Upper lobe of right lung (tissue), 1 donor: Measurements from ENCODE around the gene BCAR3. TPM values are rescaled to one million over a fixed set of nuclear protein-coding genes. Genes with fewer than 3 reads are reported as not detected.

Experiments
- ATAC-seq: fragments of 200-7000 bp; cut with Tn5 transposase; one replicate; pipeline ENCODE4 v1.9.1; 2020; ENCODE audit warnings: mild to moderate bottlenecking, moderate library complexity
- DNase-seq: peaks from one replicate; pipeline ENCODE4 v3.0.0-alpha.2; 2020
- H3K27ac ChIP-seq: fragments of 200-600 bp; one replicate; pipeline ENCODE4 v1.8.0; 2022
- H3K27me3 ChIP-seq: fragments of 200-600 bp; one replicate; pipeline ENCODE4 v1.8.0; 2022; ENCODE audit warnings: mild to moderate bottlenecking
- H3K36me3 ChIP-seq: fragments of 200-600 bp; one replicate; pipeline ENCODE4 v1.8.0; 2022
- H3K4me1 ChIP-seq: fragments of 200-600 bp; one replicate; pipeline ENCODE4 v1.8.0; 2022
- H3K4me3 ChIP-seq: fragments of 200-600 bp; one replicate; pipeline ENCODE4 v1.8.0; 2022; ENCODE audit warnings: mild to moderate bottlenecking
- H3K9me3 ChIP-seq: fragments of 200-600 bp; one replicate; pipeline ENCODE4 v1.8.0; 2022
- CTCF ChIP-seq: fragments of 200-600 bp; IDR thresholded peaks from one replicate; pipeline ENCODE4 v1.8.0; 2022; ENCODE audit warnings: antibody characterized with exemption
- intact Hi-C: fragments of 100-400 bp; cut with DNase I; formaldehyde crosslinking; loops from one replicate; pipeline ENCODE4 v1.11.0; 2022
- total RNA-seq: library from RNA; stranded (reverse); fragmentation: NEBNext Ultra II Directional; extraction: Animal tissue kit (Norgen Biotek cat#: 25700); gene quantifications from one replicate; pipeline ENCODE4 v1.2.1, GENCODE V29; 2021
- donor health status: DM: no; HTN: yes; CAD: no; lungs with severe emphysema.

The BCAR3 gene
- total RNA-seq, 1 donor from 2014 or later: 23.5 TPM

- H3K9me3 ChIP-seq: no peaks in the 10 kb centered on the region
- no peak overlapping the region for H3K4me3 ChIP-seq
- no peaks in the 10 kb centered on the region for H3K36me3 ChIP-seq
- TF ChIP-seq CTCF: no peak
- intact Hi-C loops: no loop called here
- H3K27me3 ChIP-seq: no peaks in the 10 kb centered on the region
- DNase-seq (no peak), ATAC-seq (no peak)
- H3K4me1 ChIP-seq: peaks cover 3% of the 10 kb centered on the region
- H3K27ac ChIP-seq: no peak overlapping the region
Observed at GRCh38 chr1:93602101-93602500, 79.5 kb downstream of the BCAR3 start.

GRCh38 chr1:93601686-93602085, 80.0 kb downstream of the BCAR3 start:
- intact Hi-C loops: no loop called here
- no peaks in the 10 kb centered on the region for H3K27me3 ChIP-seq
- TF ChIP-seq CTCF: no peak
- H3K9me3 ChIP-seq: no peaks in the 10 kb centered on the region
- DNase-seq: no peak
- no peak overlapping the region for H3K4me3 ChIP-seq
- H3K36me3 ChIP-seq: no peaks in the 10 kb centered on the region
- H3K27ac ChIP-seq: no peak overlapping the region
- no peak for ATAC-seq
- H3K4me1 ChIP-seq: peaks cover 3% of the 10 kb centered on the region

GRCh38 chr1:93600663-93601062, 81.0 kb downstream of the BCAR3 start:
- intact Hi-C loops: no loop called here
- H3K36me3 ChIP-seq: no peaks in the 10 kb centered on the region
- DNase-seq (no peak), ATAC-seq (no peak)
- no peaks in the 10 kb centered on the region for H3K27me3 ChIP-seq
- TF ChIP-seq CTCF: no peak
- no peak overlapping the region for H3K27ac ChIP-seq
- H3K4me1 ChIP-seq: peaks cover 3% of the 10 kb centered on the region
- H3K4me3 ChIP-seq: no peak overlapping the region
- H3K9me3 ChIP-seq: no peaks in the 10 kb centered on the region

GRCh38 chr1:93599479-93599878, 82.2 kb downstream of the BCAR3 start:
- intact Hi-C loops: no loop called here
- H3K4me1 ChIP-seq: peaks cover 3% of the 10 kb centered on the region
- DNase-seq: no peak
- no peaks in the 10 kb centered on the region for H3K9me3 ChIP-seq
- ATAC-seq: no peak
- H3K27me3 ChIP-seq: no peaks in the 10 kb centered on the region
- no peak for TF ChIP-seq CTCF
- no peaks in the 10 kb centered on the region for H3K36me3 ChIP-seq
- no peak overlapping the region for H3K27ac ChIP-seq
- H3K4me3 ChIP-seq: no peak overlapping the region

GRCh38 chr1:93598861-93599439, 82.7 kb downstream of the BCAR3 start:
- no peak overlapping the region for H3K4me3 ChIP-seq
- ATAC-seq (no peak), DNase-seq (no peak)
- H3K4me1 ChIP-seq: peaks cover 4% of the 10 kb centered on the region
- H3K27ac ChIP-seq: no peak overlapping the region
- intact Hi-C loops: no loop called here
- no peaks in the 10 kb centered on the region for H3K36me3 ChIP-seq
- no peaks in the 10 kb centered on the region for H3K9me3 ChIP-seq
- no peak for TF ChIP-seq CTCF
- H3K27me3 ChIP-seq: no peaks in the 10 kb centered on the region

- H3K4me1 ChIP-seq: peaks cover 9% of the 10 kb centered on the region
- no peaks in the 10 kb centered on the region for H3K9me3 ChIP-seq
- no peaks in the 10 kb centered on the region for H3K36me3 ChIP-seq
- H3K27me3 ChIP-seq: no peaks in the 10 kb centered on the region
- H3K4me3 ChIP-seq: no peak overlapping the region
- DNase-seq (no peak), ATAC-seq (no peak)
- no peak for TF ChIP-seq CTCF
- intact Hi-C loops: no loop called here
- no peak overlapping the region for H3K27ac ChIP-seq
Observed at GRCh38 chr1:93598396-93598795, 83.2 kb downstream of the BCAR3 start.
